Activated CD4-positive, alpha-beta T cell treated with anti-CD3 and anti-CD28 coated beads, Interleukin-2, amount 50 U/mL, for 24 hours (primary cell): ENCODE results near the gene EID2.

ENCODE experiments used
- DNase-seq, 2 donors: peaks; one replicate each; pipeline ENCODE4 v3.0.0-alpha.2; 2020; ENCODE audit warnings: low read depth in 1 of 2, low spot score in 1 of 2

EID2 gene

GRCh38 chr19:39539518-39540332 lies at the start of gene EID2:
Gene EID2 (minus strand): TSS chr19:39540161. CDS start chr19:39540079, 82 bp downstream.
- DNase-seq = peak; percentile 92 to 95

GRCh38 chr19:39588066-39588465 lies 48.1 kb upstream of the EID2 start:
- DNase-seq = no peak

- DNase-seq = no peak
These were observed 47.5 kb upstream of the EID2 start for GRCh38 chr19:39587496-39587895.

- no peak for DNase-seq
These were observed 43.1 kb upstream of the EID2 start for GRCh38 chr19:39582891-39583625.

- DNase-seq = no peak
These were observed 42.5 kb upstream of the EID2 start for GRCh38 chr19:39582442-39582841.

GRCh38 chr19:39568604-39569003 lies 28.6 kb upstream of the EID2 start:
- no peak for DNase-seq

GRCh38 chr19:39566064-39566463 lies 26.1 kb upstream of the EID2 start:
- no peak for DNase-seq

- no peak for DNase-seq
These were observed 23.4 kb upstream of the EID2 start for GRCh38 chr19:39563408-39563807.

- DNase-seq = no peak
These were observed 18.7 kb upstream of the EID2 start for GRCh38 chr19:39558624-39559117.

- DNase-seq = no peak
These were observed 18.1 kb upstream of the EID2 start for GRCh38 chr19:39557811-39558623.

- no peak for DNase-seq
These were observed 15.9 kb upstream of the EID2 start for GRCh38 chr19:39555883-39556282.

GRCh38 chr19:39554701-39555311 lies 14.8 kb upstream of the EID2 start:
- DNase-seq = no peak

- no peak for DNase-seq
These were observed 13.2 kb upstream of the EID2 start for GRCh38 chr19:39553082-39553652.

- no peak for DNase-seq
These were observed 10.2 kb upstream of the EID2 start for GRCh38 chr19:39550197-39550596.

GRCh38 chr19:39546599-39546998 lies 6.6 kb upstream of the EID2 start:
- DNase-seq = no peak

- no peak for DNase-seq
These were observed 5.0 kb upstream of the EID2 start for GRCh38 chr19:39544911-39545310.

- no peak for DNase-seq
These were observed 4.4 kb upstream of the EID2 start for GRCh38 chr19:39544226-39544903.

GRCh38 chr19:39543477-39543857 lies 3.5 kb upstream of the EID2 start:
- no peak for DNase-seq

GRCh38 chr19:39542206-39542605 lies 2.2 kb upstream of the EID2 start:
- no peak for DNase-seq

- no peak for DNase-seq
These were observed 342 bp upstream of the EID2 start for GRCh38 chr19:39540333-39540673.
